ENCODE data around the gene GFRAL.
"Not testable (repeated sequence)": the region's sequence is repeated elsewhere in the genome, so short reads cannot be mapped to it uniquely, and the experiment has no call there.

GFRAL gene

GRCh38 chr6:55327169-55327568, at the start of gene GFRAL:
TSS of gene GFRAL (plus strand) at chr6:55327469. CDS start at chr6:55327555, 86 bp downstream.
- no peak within 1 kb of the TSS for H3K4me3 Mint-ChIP-seq
- no peaks in the 10 kb centered on the region for H3K36me3 Mint-ChIP-seq
- CTCF ChIA-PET, result no interaction called here
- no peak for DNase-seq
- peaks cover 3% of the 10 kb centered on the region for H3K9me3 Mint-ChIP-seq
- no peaks in the 10 kb centered on the region for H3K27me3 Mint-ChIP-seq
- no peak within 1 kb of the TSS for H3K27ac Mint-ChIP-seq
- H3K4me1 Mint-ChIP-seq, result no peaks in the 10 kb centered on the region

GRCh38 chr6:55277646-55278045, 49.6 kb upstream of the GFRAL start:
- CTCF ChIA-PET, result no interaction called here
- no peaks in the 10 kb centered on the region for H3K9me3 Mint-ChIP-seq
- no peak for DNase-seq

GRCh38 chr6:55281215-55281614, 46.1 kb upstream of the GFRAL start:
- H3K27ac Mint-ChIP-seq, result no peak overlapping the region
- no peak for DNase-seq
- no peak overlapping the region for H3K4me3 Mint-ChIP-seq
- CTCF ChIA-PET, result interaction anchor here (1.1 kb wide), 1 partner anchor 39 kb away, joined by 3 read pairs; no protein-coding TSS in a partner anchor
- no peaks in the 10 kb centered on the region for H3K27me3 Mint-ChIP-seq
- H3K4me1 Mint-ChIP-seq, result no peaks in the 10 kb centered on the region
- H3K36me3 Mint-ChIP-seq, result no peaks in the 10 kb centered on the region
- no peaks in the 10 kb centered on the region for H3K9me3 Mint-ChIP-seq

More at GRCh38 chr6:55277646-55278045, 49.6 kb upstream of the GFRAL start:
- H3K36me3 Mint-ChIP-seq, result no peaks in the 10 kb centered on the region
- H3K27ac Mint-ChIP-seq, result no peak overlapping the region
- no peak overlapping the region for H3K4me3 Mint-ChIP-seq
- no peaks in the 10 kb centered on the region for H3K27me3 Mint-ChIP-seq
- H3K4me1 Mint-ChIP-seq, result no peaks in the 10 kb centered on the region

- Mint-ChIP-seq H3K27ac (no peak overlapping the region), H3K9me3 (no peaks in the 10 kb centered on the region), H3K4me3 (no peak overlapping the region), H3K27me3 (no peaks in the 10 kb centered on the region), H3K36me3 (no peaks in the 10 kb centered on the region), H3K4me1 (no peaks in the 10 kb centered on the region)
- CTCF ChIA-PET, result no interaction called here
- no peak for DNase-seq
These were observed 45.2 kb upstream of the GFRAL start for GRCh38 chr6:55282115-55282514.

GRCh38 chr6:55286824-55287223, 40.4 kb upstream of the GFRAL start:
- CTCF ChIA-PET, result no interaction called here
- no peaks in the 10 kb centered on the region for H3K9me3 Mint-ChIP-seq
- no peaks in the 10 kb centered on the region for H3K36me3 Mint-ChIP-seq
- no peak for DNase-seq
- H3K27ac Mint-ChIP-seq, result no peak overlapping the region
- H3K4me3 Mint-ChIP-seq, result no peak overlapping the region
- no peaks in the 10 kb centered on the region for H3K27me3 Mint-ChIP-seq
- no peaks in the 10 kb centered on the region for H3K4me1 Mint-ChIP-seq

- CTCF ChIA-PET, result no interaction called here
- no peak overlapping the region for H3K4me3 Mint-ChIP-seq
- no peaks in the 10 kb centered on the region for H3K4me1 Mint-ChIP-seq
- no peaks in the 10 kb centered on the region for H3K27me3 Mint-ChIP-seq
- no peaks in the 10 kb centered on the region for H3K36me3 Mint-ChIP-seq
- H3K27ac Mint-ChIP-seq, result no peak overlapping the region
- no peaks in the 10 kb centered on the region for H3K9me3 Mint-ChIP-seq
- DNase-seq, result no peak
These were observed 36.5 kb upstream of the GFRAL start for GRCh38 chr6:55290736-55291135.

- CTCF ChIA-PET, result no interaction called here
- Mint-ChIP-seq H3K4me3 (no peak overlapping the region), H3K36me3 (no peaks in the 10 kb centered on the region)
These were observed 34.2 kb upstream of the GFRAL start for GRCh38 chr6:55293116-55293515.

GRCh38 chr6:55297214-55297613, 30.1 kb upstream of the GFRAL start:
- H3K9me3 Mint-ChIP-seq, H3K27ac Mint-ChIP-seq, DNase-seq, H3K27me3 Mint-ChIP-seq, H3K4me1 Mint-ChIP-seq, CTCF ChIA-PET, H3K36me3 Mint-ChIP-seq, H3K4me3 Mint-ChIP-seq: not testable (repeated sequence)

More at GRCh38 chr6:55293116-55293515, 34.2 kb upstream of the GFRAL start:
- no peak for DNase-seq
- Mint-ChIP-seq H3K9me3 (no peaks in the 10 kb centered on the region), H3K27ac (no peak overlapping the region), H3K27me3 (no peaks in the 10 kb centered on the region), H3K4me1 (no peaks in the 10 kb centered on the region)

- Mint-ChIP-seq H3K36me3 (no peaks in the 10 kb centered on the region), H3K27me3 (no peaks in the 10 kb centered on the region), H3K27ac (no peak overlapping the region), H3K4me3 (no peak overlapping the region), H3K9me3 (peaks cover 6% of the 10 kb centered on the region), H3K4me1 (no peaks in the 10 kb centered on the region)
- CTCF ChIA-PET, result interaction anchor here (0.6 kb wide), 1 partner anchor 367 kb away, joined by 3 read pairs; no protein-coding TSS in a partner anchor
- no peak for DNase-seq
These were observed 27.8 kb upstream of the GFRAL start for GRCh38 chr6:55299286-55299985.

- H3K4me3 Mint-ChIP-seq, result no peak overlapping the region
- H3K9me3 Mint-ChIP-seq, result peaks cover 11% of the 10 kb centered on the region
- CTCF ChIA-PET, result no interaction called here
- no peak for DNase-seq
- no peaks in the 10 kb centered on the region for H3K4me1 Mint-ChIP-seq
- H3K27me3 Mint-ChIP-seq, result no peaks in the 10 kb centered on the region
- H3K36me3 Mint-ChIP-seq, result no peaks in the 10 kb centered on the region
- no peak overlapping the region for H3K27ac Mint-ChIP-seq
These were observed 22.5 kb upstream of the GFRAL start for GRCh38 chr6:55304747-55305146.

- no peak for DNase-seq
- Mint-ChIP-seq H3K27me3 (no peaks in the 10 kb centered on the region), H3K9me3 (peaks cover 5% of the 10 kb centered on the region), H3K4me1 (no peaks in the 10 kb centered on the region), H3K27ac (no peak overlapping the region), H3K4me3 (no peak overlapping the region), H3K36me3 (no peaks in the 10 kb centered on the region)
- CTCF ChIA-PET, result interaction anchor here (1.0 kb wide), 1 partner anchor 39 kb away, joined by 3 read pairs; no protein-coding TSS in a partner anchor
These were observed 7.1 kb upstream of the GFRAL start for GRCh38 chr6:55319961-55320695.

GRCh38 chr6:55320696-55321086, 6.6 kb upstream of the GFRAL start:
- H3K4me3 Mint-ChIP-seq, result no peak overlapping the region
- CTCF ChIA-PET, result interaction anchor here (1.0 kb wide), 1 partner anchor 39 kb away, joined by 3 read pairs; no protein-coding TSS in a partner anchor

GRCh38 chr6:55377150-55377549, 49.9 kb downstream of the GFRAL start:
- peaks cover 5% of the 10 kb centered on the region for H3K9me3 Mint-ChIP-seq
- no peaks in the 10 kb centered on the region for H3K36me3 Mint-ChIP-seq
- no peak overlapping the region for H3K27ac Mint-ChIP-seq
- CTCF ChIA-PET, result no interaction called here
- H3K4me1 Mint-ChIP-seq, result no peaks in the 10 kb centered on the region
- H3K27me3 Mint-ChIP-seq, result no peaks in the 10 kb centered on the region
- H3K4me3 Mint-ChIP-seq, result no peak overlapping the region
- no peak for DNase-seq

More at GRCh38 chr6:55320696-55321086, 6.6 kb upstream of the GFRAL start:
- Mint-ChIP-seq H3K36me3 (no peaks in the 10 kb centered on the region), H3K27ac (no peak overlapping the region), H3K9me3 (peaks cover 5% of the 10 kb centered on the region), H3K27me3 (no peaks in the 10 kb centered on the region), H3K4me1 (no peaks in the 10 kb centered on the region)
- DNase-seq, result no peak

- no peak for DNase-seq
- H3K4me1 Mint-ChIP-seq, result no peaks in the 10 kb centered on the region
- no peaks in the 10 kb centered on the region for H3K36me3 Mint-ChIP-seq
- CTCF ChIA-PET, result no interaction called here
- no peak overlapping the region for H3K27ac Mint-ChIP-seq
- no peak overlapping the region for H3K4me3 Mint-ChIP-seq
- peaks cover 5% of the 10 kb centered on the region for H3K9me3 Mint-ChIP-seq
- H3K27me3 Mint-ChIP-seq, result no peaks in the 10 kb centered on the region
These were observed 52.2 kb downstream of the GFRAL start for GRCh38 chr6:55379471-55379870.

- no peak for DNase-seq
- Mint-ChIP-seq H3K4me1 (no peaks in the 10 kb centered on the region), H3K36me3 (no peaks in the 10 kb centered on the region), H3K9me3 (peaks cover 5% of the 10 kb centered on the region), H3K27ac (no peak overlapping the region), H3K4me3 (no peak overlapping the region), H3K27me3 (no peaks in the 10 kb centered on the region)
- CTCF ChIA-PET, result no interaction called here
These were observed 52.6 kb downstream of the GFRAL start for GRCh38 chr6:55379895-55380294.

Measured in activated naive CD4-positive, alpha-beta T cell treated with anti-CD3 and anti-CD28 coated beads, Interleukin-2, amount 10 ng/mL, durations not matched to agents 7 days and 5 days (primary cell).